SK-N-MC (cell line): Measurements from ENCODE around the gene SLCO2B1.

ENCODE experiments used
- EZH2 ChIP-seq: fragments of 200-600 bp; sonication (generic); IDR thresholded peaks from one replicate; pipeline ENCODE4 v1.6.1; 2017; ENCODE audit warnings: antibody characterized with exemption
- POLR2AphosphoS5 ChIP-seq: IDR thresholded peaks from 2 replicates; pipeline ENCODE4 v1.6.1; 2012; ENCODE audit warnings: mild to moderate bottlenecking, low read depth, low read length, borderline replicate concordance

DNA sequence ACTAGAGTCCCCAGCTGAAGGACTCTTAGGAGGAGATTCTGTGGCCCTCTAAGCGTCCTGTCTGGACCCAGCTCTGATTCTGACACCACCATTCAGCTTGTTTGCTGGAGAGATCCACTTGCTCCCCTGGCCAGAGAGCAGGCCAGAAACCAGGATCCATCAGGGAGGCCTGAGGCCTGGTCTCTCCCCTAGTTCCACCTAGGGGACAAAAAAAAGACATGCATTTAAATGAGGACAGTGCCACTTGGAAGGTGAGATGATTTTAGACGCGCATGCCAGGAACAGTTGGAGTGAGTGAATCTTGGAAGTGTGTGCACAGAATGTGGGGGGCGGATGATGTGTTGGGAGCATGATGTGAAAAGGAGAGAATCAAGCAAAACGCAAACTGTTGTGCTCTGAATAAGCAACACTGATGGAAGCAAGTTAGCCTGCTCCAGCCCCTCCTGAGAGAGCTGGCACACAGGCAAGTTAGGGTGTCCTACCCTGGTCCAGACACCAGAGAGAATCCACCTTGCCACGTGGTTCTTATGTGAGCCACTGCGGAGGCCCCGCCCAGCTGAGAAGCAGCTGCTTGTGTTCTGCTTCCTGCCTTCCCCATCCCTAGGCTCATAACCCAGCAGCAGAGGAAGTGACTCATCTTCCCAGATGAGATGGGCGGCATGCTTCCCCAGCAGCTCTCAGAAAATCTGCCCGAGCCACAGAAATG is 8.0 kb upstream of the SLCO2B1 start:
- no peak for TF ChIP-seq EZH2
- no peak for TF ChIP-seq POLR2AphosphoS5
